ENCODE measurements around the gene PCDH1. TPM values are rescaled to one million over a fixed set of nuclear protein-coding genes. Genes with fewer than 3 reads are reported as not detected.

PCDH1 gene
- total RNA-seq, 4 donors from 2014 or later = 51.3 to 131 (median 67.9) TPM

DNA sequence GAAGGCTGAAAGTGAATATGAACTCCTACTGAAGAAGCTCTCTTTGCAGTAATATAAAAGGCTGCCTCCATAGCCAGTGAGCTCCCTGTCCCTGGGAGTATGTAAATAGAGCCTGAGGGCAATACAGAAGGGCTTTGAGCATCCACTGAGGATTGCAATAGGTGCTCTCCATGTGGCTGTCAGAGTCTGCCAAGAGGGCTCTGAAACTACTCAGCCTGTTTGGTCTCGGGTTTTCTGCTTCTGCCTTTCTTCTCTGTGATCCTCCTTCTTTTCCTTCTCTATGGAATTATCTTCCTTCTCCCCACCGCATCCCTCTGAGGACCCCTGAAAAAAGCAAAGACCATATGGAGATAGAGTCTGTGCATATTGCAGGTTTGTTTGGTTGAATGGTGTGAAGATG lies 69.4 kb downstream of the PCDH1 start:
- peaks cover 0 to 88% (median 2%) of the 10 kb centered on the region in 4 donors for H3K27me3 ChIP-seq
- H3K9me3 ChIP-seq = no peaks in the 10 kb centered on the region

GRCh38 chr5:141807732-141808131 lies 70.5 kb downstream of the PCDH1 start:
- WGBS, 2 donors = 56 to 63% methylated on average over 6 of the region's 6 CpGs
- Histone ChIP-seq H3K4me3 (no peak overlapping the region), H3K9me3 (no peaks in the 10 kb centered on the region), H3K27ac (no peak overlapping the region), H3K27me3 (peaks cover 0 to 96% (median 2%) of the 10 kb centered on the region in 4 donors), H3K36me3 (no peaks in the 10 kb centered on the region), H3K4me1 (peaks cover 0 to 35% (median 6%) of the 10 kb centered on the region in 3 donors)
- no peak for TF ChIP-seq POLR2A (IDR thresholded peaks at IDR 0.05)
- TF ChIP-seq, protein P1, sequence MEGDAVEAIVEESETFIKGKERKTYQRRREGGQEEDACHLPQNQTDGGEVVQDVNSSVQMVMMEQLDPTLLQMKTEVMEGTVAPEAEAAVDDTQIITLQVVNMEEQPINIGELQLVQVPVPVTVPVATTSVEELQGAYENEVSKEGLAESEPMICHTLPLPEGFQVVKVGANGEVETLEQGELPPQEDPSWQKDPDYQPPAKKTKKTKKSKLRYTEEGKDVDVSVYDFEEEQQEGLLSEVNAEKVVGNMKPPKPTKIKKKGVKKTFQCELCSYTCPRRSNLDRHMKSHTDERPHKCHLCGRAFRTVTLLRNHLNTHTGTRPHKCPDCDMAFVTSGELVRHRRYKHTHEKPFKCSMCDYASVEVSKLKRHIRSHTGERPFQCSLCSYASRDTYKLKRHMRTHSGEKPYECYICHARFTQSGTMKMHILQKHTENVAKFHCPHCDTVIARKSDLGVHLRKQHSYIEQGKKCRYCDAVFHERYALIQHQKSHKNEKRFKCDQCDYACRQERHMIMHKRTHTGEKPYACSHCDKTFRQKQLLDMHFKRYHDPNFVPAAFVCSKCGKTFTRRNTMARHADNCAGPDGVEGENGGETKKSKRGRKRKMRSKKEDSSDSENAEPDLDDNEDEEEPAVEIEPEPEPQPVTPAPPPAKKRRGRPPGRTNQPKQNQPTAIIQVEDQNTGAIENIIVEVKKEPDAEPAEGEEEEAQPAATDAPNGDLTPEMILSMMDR (IDR thresholded peaks at IDR 0.05) = no peak
- DNase-seq = no peak
- intact Hi-C loops (cut with DNase I) = no loop called here

More for the DNA sequence above, 69.4 kb downstream of the PCDH1 start:
- no peak for DNase-seq
- H3K4me3 ChIP-seq = no peak overlapping the region
- 77 to 78% methylated on average over 2 of the region's 2 CpGs for WGBS, 2 donors
- intact Hi-C loops (cut with DNase I) = no loop called here
- peaks cover 0 to 35% (median 5%) of the 10 kb centered on the region in 3 donors for H3K4me1 ChIP-seq
- no peak for TF ChIP-seq POLR2A (IDR thresholded peaks at IDR 0.05)
- TF ChIP-seq, protein P1 (IDR thresholded peaks at IDR 0.05) = no peak
- H3K36me3 ChIP-seq = no peaks in the 10 kb centered on the region
- H3K27ac ChIP-seq = no peak overlapping the region

DNA sequence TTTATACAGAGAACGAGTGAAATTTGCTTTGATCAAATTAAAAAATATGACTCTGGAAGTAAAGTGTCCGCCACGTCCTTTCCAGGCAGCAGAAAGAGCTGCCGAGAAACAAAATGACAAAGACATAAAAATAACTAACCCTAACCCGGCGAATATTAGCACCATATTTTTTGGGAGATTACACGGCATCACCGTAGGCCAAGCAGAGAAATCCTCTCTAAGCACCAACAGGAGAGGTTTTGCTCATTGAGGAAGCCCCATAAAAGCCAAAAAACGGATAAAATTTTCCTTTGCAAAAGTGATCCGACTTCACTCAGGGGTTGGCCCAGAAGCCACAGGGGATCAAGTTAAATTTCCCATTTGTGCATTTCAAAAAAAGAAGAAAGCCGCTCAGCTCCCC lies 70.9 kb downstream of the PCDH1 start:
- intact Hi-C loops (cut with DNase I) = no loop called here
- no peaks in the 10 kb centered on the region for H3K36me3 ChIP-seq
- H3K4me3 ChIP-seq = no peak overlapping the region
- H3K9me3 ChIP-seq = no peaks in the 10 kb centered on the region
- H3K4me1 ChIP-seq = peaks cover 0 to 35% (median 6%) of the 10 kb centered on the region in 3 donors
- no peak for DNase-seq
- no peak overlapping the region for H3K27ac ChIP-seq
- 69% methylated on average over 11 of the region's 11 CpGs for WGBS, 2 donors
- no peak for TF ChIP-seq POLR2A (IDR thresholded peaks at IDR 0.05)
- TF ChIP-seq, protein P1 (IDR thresholded peaks at IDR 0.05) = no peak
- H3K27me3 ChIP-seq = peaks cover 0 to 92% (median 2%) of the 10 kb centered on the region in 4 donors

GRCh38 chr5:141806626-141807025 lies 71.6 kb downstream of the PCDH1 start:
- no peak overlapping the region for H3K4me3 ChIP-seq
- TF ChIP-seq POLR2A (IDR thresholded peaks at IDR 0.05) = no peak
- TF ChIP-seq, protein P1 (IDR thresholded peaks at IDR 0.05) = no peak
- no peaks in the 10 kb centered on the region for H3K36me3 ChIP-seq
- WGBS, 2 donors = 20 to 34% methylated on average over 1 to 5 of the region's 5 CpGs
- H3K27me3 ChIP-seq = peaks cover 0 to 88% (median 0%) of the 10 kb centered on the region in 4 donors
- H3K27ac ChIP-seq = peak overlapping the region in 2 of 4 donors; percentile 64 to 68
- no peak for DNase-seq
- intact Hi-C loops (cut with DNase I) = no loop called here
- no peaks in the 10 kb centered on the region for H3K9me3 ChIP-seq
- peaks cover 0 to 30% (median 4%) of the 10 kb centered on the region in 3 donors for H3K4me1 ChIP-seq

- H3K27me3 ChIP-seq = peaks cover 0 to 84% (median 0%) of the 10 kb centered on the region in 4 donors
- intact Hi-C loops (cut with DNase I) = no loop called here
- H3K4me1 ChIP-seq = peaks cover 0 to 27% (median 3%) of the 10 kb centered on the region in 3 donors
- H3K9me3 ChIP-seq = no peaks in the 10 kb centered on the region
- no peak for TF ChIP-seq POLR2A (IDR thresholded peaks at IDR 0.05)
- TF ChIP-seq, protein P1 (IDR thresholded peaks at IDR 0.05) = no peak
- no peaks in the 10 kb centered on the region for H3K36me3 ChIP-seq
- no peak overlapping the region for H3K4me3 ChIP-seq
- no peak for DNase-seq
- 35 to 41% methylated on average over 5 to 7 of the region's 10 CpGs for WGBS, 2 donors
- H3K27ac ChIP-seq = peak overlapping the region in 2 of 4 donors; percentile 64 to 68
These were observed 72.2 kb downstream of the PCDH1 start for GRCh38 chr5:141805874-141806595.
